GM13977 (cell line): Measurements from ENCODE around the gene EHD4.

Source experiments
- DNase-seq: peaks from one replicate; pipeline ENCODE4 v3.0.0; 2012; ENCODE audit warnings: low spot score
- CTCF ChIP-seq: IDR thresholded peaks from 2 replicates; pipeline ENCODE4 v1.5.1; 2012; ENCODE audit warnings: mild to moderate bottlenecking, control low read depth; ENCODE audit not compliant: insufficient read depth; ENCODE audit errors: extremely low read depth, missing control alignments
- in situ Hi-C: fragments of 300-500 bp; cut with MboI; formaldehyde crosslinking; loops from one replicate; pipeline ENCODE4 v1.12.0; 2022; ENCODE audit warnings: low sequenced_read_pairs, low pct_unique_long_range_greater_than_20kb, mixed read lengths, inconsistent platforms; ENCODE audit not compliant: unreplicated experiment

The EHD4 gene

GRCh38 chr15:41981371-41982132, 9.2 kb upstream of the EHD4 start:
- no peak for DNase-seq
- in situ Hi-C loops: no loop called here
- TF ChIP-seq CTCF: no peak

GRCh38 chr15:41980654-41981323, 8.4 kb upstream of the EHD4 start:
- no peak for TF ChIP-seq CTCF
- no peak for DNase-seq
- in situ Hi-C loops: no loop called here

- TF ChIP-seq CTCF: no peak
- no peak for DNase-seq
- in situ Hi-C loops: no loop called here
Measured at GRCh38 chr15:41979493-41980266, 7.3 kb upstream of the EHD4 start.

GRCh38 chr15:41978534-41978933, 6.2 kb upstream of the EHD4 start:
- in situ Hi-C loops: no loop called here
- DNase-seq: no peak
- no peak for TF ChIP-seq CTCF

- DNase-seq: no peak
- in situ Hi-C loops: no loop called here
- TF ChIP-seq CTCF: no peak
Measured at GRCh38 chr15:41977757-41978383, 5.5 kb upstream of the EHD4 start.

- in situ Hi-C loops: no loop called here
- no peak for TF ChIP-seq CTCF
- DNase-seq: no peak
Measured at GRCh38 chr15:41975669-41976068, 3.3 kb upstream of the EHD4 start.
